OCI-LY3 (cell line): ENCODE measurements around the gene PDE7B.

Experiments
- H2AFZ ChIP-seq: fragments of 200-600, 300-600 bp; shearing (Covaris generic); 2 replicates; pipeline ENCODE4 v1.6.0; 2014; ENCODE audit warnings: antibody characterized with exemption, low read depth, low read length
- H3K27ac ChIP-seq: fragments of 200-600, 300-600 bp; sonication (generic); 2 replicates; pipeline ENCODE4 v1.5.1; 2014; ENCODE audit warnings: mild to moderate bottlenecking, low read length, moderate library complexity, mixed read lengths
- H3K27me3 ChIP-seq: fragments of 200-600, 300-600 bp; sonication (generic); 2 replicates; pipeline ENCODE4 v1.6.1; 2014; ENCODE audit warnings: low read depth, low read length, mixed read lengths
- H3K36me3 ChIP-seq: fragments of 200-600, 300-600 bp; sonication (generic); replicated peaks from 2 replicates; pipeline ENCODE3; 2014; ENCODE audit warnings: low read depth, low read length, mixed read lengths
- H3K4me1 ChIP-seq: fragments of 300-600, 200-600 bp; sonication (generic); 2 replicates; pipeline ENCODE4 v1.6.1; 2014; ENCODE audit warnings: low read length, mixed read lengths
- H3K4me2 ChIP-seq: fragments of 200-600, 300-600 bp; sonication (generic); 2 replicates; pipeline ENCODE4 v1.6.1; 2014; ENCODE audit warnings: low read length, mixed read lengths
- H3K4me3 ChIP-seq: fragments of 300-600, 200-600 bp; sonication (generic); 2 replicates; pipeline ENCODE4 v1.5.1; 2014; ENCODE audit warnings: antibody characterized with exemption, mild to moderate bottlenecking, low read length, moderate library complexity
- H3K79me2 ChIP-seq: fragments of 300-600, 200-600 bp; shearing (Covaris generic); 2 replicates; pipeline ENCODE4 v1.6.1; 2014; ENCODE audit warnings: mild to moderate bottlenecking, low read length, mixed read lengths
- H3K9ac ChIP-seq: fragments of 300-600, 200-600 bp; shearing (Covaris generic); 2 replicates; pipeline ENCODE4 v1.6.0; 2014; ENCODE audit warnings: mild to moderate bottlenecking, low read length, moderate library complexity
- H3K9me3 ChIP-seq: fragments of 200-600, 300-600 bp; shearing (Covaris generic); 2 replicates; pipeline ENCODE4 v1.6.1; 2014; ENCODE audit warnings: low read length, mixed read lengths; ENCODE audit not compliant: insufficient read depth
- H4K20me1 ChIP-seq: fragments of 200-600, 300-600 bp; sonication (generic); 2 replicates; pipeline ENCODE4 v1.6.1; 2016; ENCODE audit warnings: low read length, mixed read lengths; ENCODE audit not compliant: insufficient read depth
- EZH2phosphoT487 ChIP-seq: fragments of 200-600 bp; shearing (Covaris generic); IDR thresholded peaks from 2 replicates; pipeline ENCODE4 v1.6.1; 2018; ENCODE audit warnings: antibody characterized with exemption, mixed run types, low read depth
- TF ChIP-seq, protein P1 (sequence below): fragments of 200-600, 300-600 bp; sonication (generic); IDR thresholded peaks from 2 replicates; pipeline ENCODE4 v1.5.1; 2014; ENCODE audit warnings: antibody characterized with exemption, low read length, low read depth

PDE7B gene

GRCh38 chr6:136014454-136015437, 163.2 kb downstream of the PDE7B start:
- no peak for TF ChIP-seq EZH2phosphoT487
- TF ChIP-seq, protein P1, sequence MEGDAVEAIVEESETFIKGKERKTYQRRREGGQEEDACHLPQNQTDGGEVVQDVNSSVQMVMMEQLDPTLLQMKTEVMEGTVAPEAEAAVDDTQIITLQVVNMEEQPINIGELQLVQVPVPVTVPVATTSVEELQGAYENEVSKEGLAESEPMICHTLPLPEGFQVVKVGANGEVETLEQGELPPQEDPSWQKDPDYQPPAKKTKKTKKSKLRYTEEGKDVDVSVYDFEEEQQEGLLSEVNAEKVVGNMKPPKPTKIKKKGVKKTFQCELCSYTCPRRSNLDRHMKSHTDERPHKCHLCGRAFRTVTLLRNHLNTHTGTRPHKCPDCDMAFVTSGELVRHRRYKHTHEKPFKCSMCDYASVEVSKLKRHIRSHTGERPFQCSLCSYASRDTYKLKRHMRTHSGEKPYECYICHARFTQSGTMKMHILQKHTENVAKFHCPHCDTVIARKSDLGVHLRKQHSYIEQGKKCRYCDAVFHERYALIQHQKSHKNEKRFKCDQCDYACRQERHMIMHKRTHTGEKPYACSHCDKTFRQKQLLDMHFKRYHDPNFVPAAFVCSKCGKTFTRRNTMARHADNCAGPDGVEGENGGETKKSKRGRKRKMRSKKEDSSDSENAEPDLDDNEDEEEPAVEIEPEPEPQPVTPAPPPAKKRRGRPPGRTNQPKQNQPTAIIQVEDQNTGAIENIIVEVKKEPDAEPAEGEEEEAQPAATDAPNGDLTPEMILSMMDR = no peak
- Histone ChIP-seq H3K9me3 (no peaks in the 10 kb centered on the region), H3K9ac (no peak overlapping the region), H3K4me1 (peaks cover 7% of the 10 kb centered on the region; the same call in 1 of the 2 replicates), H3K27ac (no peak overlapping the region), H4K20me1 (no peaks in the 10 kb centered on the region), H2AFZ (no peak overlapping the region), H3K27me3 (no peaks in the 10 kb centered on the region), H3K4me3 (no peak overlapping the region), H3K36me3 (no peaks in the 10 kb centered on the region), H3K79me2 (no peaks in the 10 kb centered on the region), H3K4me2 (no peak overlapping the region)

DNA sequence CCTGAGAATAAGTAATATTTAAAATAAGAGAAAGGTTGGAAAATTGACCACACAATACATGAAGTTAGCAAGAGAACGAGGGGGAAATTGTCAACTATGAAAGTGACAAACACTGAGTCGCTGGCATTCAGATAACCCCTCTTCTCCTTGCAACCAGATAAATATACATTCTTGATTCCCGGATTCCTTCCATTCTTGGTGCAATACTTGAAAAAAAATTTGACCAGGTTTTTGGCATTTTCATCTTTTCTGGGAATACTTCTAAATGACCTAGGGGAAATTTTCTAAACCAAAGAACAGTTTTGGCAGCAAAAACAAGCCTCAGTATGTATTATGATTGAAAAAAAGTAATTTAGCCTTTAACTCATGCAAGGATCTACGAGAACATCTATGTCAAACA, 164.0 kb downstream of the PDE7B start:
- Histone ChIP-seq H3K36me3 (no peaks in the 10 kb centered on the region), H3K4me1 (peaks cover 7% of the 10 kb centered on the region; the same call in 1 of the 2 replicates), H3K4me3 (no peak overlapping the region), H3K9ac (no peak overlapping the region), H3K27me3 (no peaks in the 10 kb centered on the region), H3K9me3 (no peaks in the 10 kb centered on the region), H3K27ac (no peak overlapping the region), H4K20me1 (no peaks in the 10 kb centered on the region), H3K4me2 (no peak overlapping the region), H2AFZ (no peak overlapping the region), H3K79me2 (no peaks in the 10 kb centered on the region)
- TF ChIP-seq, protein P1 = no peak

DNA sequence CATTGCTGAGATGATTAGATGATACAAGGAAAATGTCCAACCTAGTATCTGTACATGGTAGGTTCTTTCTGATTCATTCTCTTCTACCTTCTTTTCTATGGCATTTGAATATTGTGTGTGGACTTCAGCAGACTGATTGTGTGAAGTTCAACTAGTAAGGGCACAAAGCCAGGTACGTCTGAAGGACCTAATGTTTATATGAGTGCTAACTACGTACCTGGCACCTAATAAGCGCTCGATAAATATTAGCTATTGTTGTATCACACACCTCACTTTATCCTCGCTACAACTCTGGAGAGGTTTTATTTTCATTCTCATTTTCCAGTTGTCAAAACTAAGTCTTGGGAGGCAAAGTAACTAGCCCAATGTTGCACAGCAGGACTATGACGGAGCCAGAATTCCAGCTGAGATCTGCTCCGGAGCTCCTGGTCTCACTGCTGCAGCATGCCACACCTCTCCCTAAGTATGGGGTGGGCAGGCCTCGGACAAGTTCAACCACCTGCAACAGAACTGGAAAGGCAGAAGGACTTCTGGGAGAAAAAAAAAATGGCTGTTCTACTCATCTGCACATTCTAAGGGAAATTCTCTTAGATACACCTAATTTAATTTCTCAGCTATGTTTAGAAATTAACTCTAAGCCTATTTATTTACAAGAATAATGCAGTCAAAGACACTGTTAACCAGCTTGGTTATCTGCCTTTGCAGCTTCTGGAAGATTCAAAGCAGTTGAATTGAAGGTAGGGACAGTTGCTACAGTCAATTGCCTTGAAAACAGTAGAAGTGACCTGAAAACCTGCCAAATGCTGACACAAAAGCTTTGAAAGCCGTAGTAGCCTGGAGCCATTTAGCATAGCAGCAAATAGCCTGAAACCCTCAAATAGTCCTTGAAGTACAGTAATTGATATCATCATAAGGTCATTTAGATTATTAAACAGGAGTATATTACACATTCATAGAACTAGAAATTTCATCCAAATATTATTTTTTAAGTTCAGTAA, 165.0 kb downstream of the PDE7B start:
- Histone ChIP-seq H3K4me2 (no peak overlapping the region), H3K79me2 (no peaks in the 10 kb centered on the region), H4K20me1 (no peaks in the 10 kb centered on the region), H2AFZ (no peak overlapping the region), H3K36me3 (no peaks in the 10 kb centered on the region), H3K27me3 (no peaks in the 10 kb centered on the region), H3K4me1 (peaks cover 7% of the 10 kb centered on the region; the same call in 1 of the 2 replicates), H3K27ac (no peak overlapping the region), H3K9me3 (no peaks in the 10 kb centered on the region), H3K9ac (no peak overlapping the region), H3K4me3 (no peak overlapping the region)
- no peak for TF ChIP-seq EZH2phosphoT487
- TF ChIP-seq, protein P1 = no peak

- Histone ChIP-seq H3K27me3 (no peaks in the 10 kb centered on the region), H3K36me3 (no peaks in the 10 kb centered on the region), H3K4me1 (peaks cover 16% of the 10 kb centered on the region; the same call in 1 of the 2 replicates), H3K4me3 (no peak overlapping the region), H3K79me2 (no peaks in the 10 kb centered on the region), H3K9ac (no peak overlapping the region), H3K27ac (no peak overlapping the region), H4K20me1 (no peaks in the 10 kb centered on the region), H3K4me2 (no peak overlapping the region), H2AFZ (no peak overlapping the region), H3K9me3 (no peaks in the 10 kb centered on the region)
- TF ChIP-seq, protein P1 = no peak
- no peak for TF ChIP-seq EZH2phosphoT487
Measured at GRCh38 chr6:136020691-136021090, 169.2 kb downstream of the PDE7B start.
